Ascending aorta (tissue), 2 donors: ENCODE data around the gene SLC4A8. TPM values are rescaled to one million over a fixed set of nuclear protein-coding genes. Genes with fewer than 3 reads are reported as not detected.

Source experiments
- DNase-seq, 2 donors: peaks; one replicate each; pipeline ENCODE4 v3.0.0-alpha.2; 2019; ENCODE audit warnings: low spot score in 2 of 2
- H3K27ac ChIP-seq, 2 donors: fragments of 200-600 bp; sonication (generic); one replicate each; pipeline ENCODE4 v1.5.1; 2016 to 2017; ENCODE audit warnings: mild to moderate bottlenecking in 1 of 2
- H3K27me3 ChIP-seq: fragments of 200-600 bp; sonication (generic); one replicate; pipeline ENCODE4 v1.5.1; 2017
- H3K36me3 ChIP-seq, 2 donors: fragments of 200-600 bp; sonication (generic); one replicate each; pipeline ENCODE4 v1.5.1; 2016
- H3K4me1 ChIP-seq, 2 donors: fragments of 200-600 bp; sonication (generic); one replicate each; pipeline ENCODE4 v1.5.1; 2016 to 2017; ENCODE audit warnings: mild to moderate bottlenecking in 1 of 2
- H3K4me3 ChIP-seq, 2 donors: fragments of 200-600 bp; sonication (generic); one replicate each; pipeline ENCODE4 v1.5.1; 2016 to 2017; ENCODE audit warnings: mild to moderate bottlenecking in 1 of 2
- H3K9me3 ChIP-seq, 2 donors: fragments of 200-600 bp; sonication (generic); one replicate each; pipeline ENCODE4 v1.5.1; 2016
- CTCF ChIP-seq, 3 experiments: fragments of 200-600 bp in 2 of 3; fragments of 450-650 bp in 1 of 3; sonication (generic) in 2 of 3; IDR thresholded peaks; one replicate each; pipeline ENCODE4 v1.5.1; 2016 to 2019; ENCODE audit warnings: antibody characterized with exemption in 3 of 3, mild to moderate bottlenecking in 1 of 3, moderate library complexity in 1 of 3
- intact Hi-C: fragments of 100-400 bp; cut with DNase I; formaldehyde crosslinking; loops from one replicate; pipeline ENCODE4 v1.15.1; 2023
- total RNA-seq: library from RNA; depleted of rRNA; stranded (reverse); fragments of >200 nt; gene quantifications from one replicate; pipeline ENCODE4 v1.1.0, GENCODE V29; 2016

The SLC4A8 gene
- total RNA-seq: not detected

DNA sequence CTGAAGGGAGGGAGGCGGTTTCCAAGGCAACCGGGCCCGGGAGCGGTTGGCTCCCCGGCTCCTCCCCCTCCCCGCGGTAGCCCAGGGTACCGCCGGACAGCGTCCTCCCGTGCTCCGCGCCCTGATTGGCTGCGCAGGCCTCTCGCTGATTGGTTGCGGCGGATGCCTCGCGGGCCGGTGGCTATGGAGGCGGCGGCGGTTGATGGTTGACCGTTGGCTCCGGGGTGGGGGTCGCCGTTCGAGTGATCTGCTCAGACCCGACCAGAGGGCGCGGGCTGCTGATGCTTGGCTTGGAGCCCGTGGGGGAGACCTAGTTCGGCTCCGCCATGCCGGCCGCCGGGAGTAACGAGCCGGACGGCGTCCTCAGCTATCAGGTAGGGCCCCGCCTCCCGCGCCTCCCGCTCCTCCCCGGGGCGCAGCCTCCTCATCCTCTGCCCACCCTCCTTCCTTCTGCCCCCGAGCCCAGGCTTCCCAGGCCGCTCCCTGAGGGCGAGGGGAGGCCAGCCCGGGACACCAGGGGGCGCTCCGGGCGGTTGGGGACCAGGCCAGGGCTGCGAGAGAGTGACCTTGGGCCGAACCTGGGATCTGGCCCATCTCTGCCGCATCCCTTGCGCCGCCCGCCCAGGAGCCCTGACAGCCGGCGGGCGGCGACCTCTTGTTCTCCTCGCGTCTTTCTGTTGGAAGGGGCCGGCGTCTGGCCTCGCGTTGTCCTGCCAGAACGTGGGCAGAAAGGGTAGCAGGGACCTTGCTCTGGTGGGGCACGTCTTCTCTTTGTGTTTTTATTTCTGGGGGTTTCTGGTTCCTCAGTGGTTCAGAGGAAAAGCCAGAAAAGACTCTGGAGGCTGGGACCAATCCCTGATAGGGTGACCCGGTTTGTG, at the start of gene SLC4A8:
TSS of gene SLC4A8 (plus strand) at position 170 of the 878 bp plus-strand sequence. CDS start at position 327, 157 bp downstream.
- no peaks in the 10 kb centered on the region for H3K27me3 ChIP-seq
- TF ChIP-seq CTCF (IDR thresholded peaks at IDR 0.05): peak; percentile 59 to 78 (median 62)
- H3K4me3 ChIP-seq: peak within 1 kb of the TSS; percentile 55 to 78
- H3K4me1 ChIP-seq: peaks cover 5 to 8% of the 10 kb centered on the region in 2 donors
- DNase-seq: peak; percentile 31 to 84
- H3K27ac ChIP-seq: no peak within 1 kb of the TSS
- no peaks in the 10 kb centered on the region for H3K36me3 ChIP-seq
- H3K9me3 ChIP-seq: no peaks in the 10 kb centered on the region
- intact Hi-C loops: loop anchor here (10.0 kb wide), 1 partner anchor 390 kb away; a partner anchor contains a TSS

GRCh38 chr12:51374856-51375255, 49.8 kb upstream of the SLC4A8 start:
- intact Hi-C loops: no loop called here
- no peak overlapping the region for H3K27ac ChIP-seq
- no peaks in the 10 kb centered on the region for H3K9me3 ChIP-seq
- no peaks in the 10 kb centered on the region for H3K36me3 ChIP-seq
- H3K4me3 ChIP-seq: no peak overlapping the region
- DNase-seq: no peak
- peaks cover 0 to 5% of the 10 kb centered on the region in 2 donors for H3K4me1 ChIP-seq
- H3K27me3 ChIP-seq: no peaks in the 10 kb centered on the region
- TF ChIP-seq CTCF (IDR thresholded peaks at IDR 0.05): no peak

DNA sequence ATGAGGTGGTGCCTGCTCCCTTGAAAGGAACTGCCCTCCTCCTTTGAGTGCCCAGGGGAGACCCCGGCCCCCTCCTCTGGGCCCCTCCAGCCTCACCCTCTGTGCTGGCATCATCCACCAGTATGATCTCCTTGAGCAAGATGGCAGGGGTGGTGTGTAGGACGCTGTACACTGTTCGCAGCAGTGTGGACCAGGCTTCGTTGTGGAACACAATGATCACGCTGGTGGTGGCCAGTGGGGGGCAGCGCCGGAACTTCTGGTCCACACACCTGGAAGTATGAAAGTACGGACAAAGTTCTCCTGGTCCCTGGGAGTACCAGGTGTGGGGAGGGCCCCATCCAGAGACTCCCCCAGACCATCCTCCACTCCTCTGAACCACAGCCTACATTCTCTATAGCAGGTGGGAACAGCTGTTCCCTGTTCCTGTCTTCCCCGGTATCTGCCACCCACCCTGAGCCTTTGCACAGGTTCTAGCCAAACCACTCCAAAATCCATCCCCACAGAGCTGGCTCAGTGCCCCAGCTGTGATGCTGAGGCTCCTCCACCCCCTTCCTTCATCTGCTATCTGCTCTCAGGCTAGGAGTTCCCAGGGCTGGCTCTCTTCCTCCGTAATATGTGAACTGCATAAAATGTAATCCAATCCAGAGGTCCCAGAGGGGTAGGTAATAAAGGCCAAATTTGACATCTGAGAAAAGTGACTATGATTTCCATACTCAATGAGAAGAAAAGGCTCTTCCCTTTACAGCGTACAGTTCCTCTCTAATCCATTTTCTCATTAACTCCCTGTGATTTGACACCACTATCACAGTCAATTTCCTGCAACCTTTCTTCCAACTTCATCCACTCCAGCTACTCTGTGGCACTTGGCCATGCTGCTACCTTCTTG, 47.3 kb upstream of the SLC4A8 start:
- no peaks in the 10 kb centered on the region for H3K36me3 ChIP-seq
- H3K4me1 ChIP-seq: no peaks in the 10 kb centered on the region
- no peaks in the 10 kb centered on the region for H3K9me3 ChIP-seq
- H3K27ac ChIP-seq: no peak overlapping the region
- TF ChIP-seq CTCF (IDR thresholded peaks at IDR 0.05): no peak
- intact Hi-C loops: no loop called here
- DNase-seq: no peak
- no peaks in the 10 kb centered on the region for H3K27me3 ChIP-seq
- no peak overlapping the region for H3K4me3 ChIP-seq

DNA sequence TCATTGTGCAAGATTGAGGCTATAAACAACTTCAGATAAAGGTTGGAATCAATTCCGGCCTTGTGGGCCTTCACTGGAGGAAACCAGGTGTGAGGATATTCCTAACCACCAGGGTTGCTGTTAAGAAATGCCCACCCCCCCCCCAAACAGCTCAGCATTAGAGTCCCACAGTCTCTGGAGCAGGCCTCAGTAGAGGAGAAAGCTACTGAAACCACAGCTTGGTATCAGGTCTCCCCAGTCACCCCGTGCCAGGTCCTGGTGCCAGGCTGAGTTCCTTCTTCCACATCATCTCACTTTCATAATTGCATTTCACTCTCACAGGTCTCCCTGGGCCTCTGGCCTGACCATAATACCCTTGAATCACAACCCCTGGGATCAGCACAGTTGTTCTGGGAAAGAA, 45.9 kb upstream of the SLC4A8 start:
- intact Hi-C loops: no loop called here
- no peak for DNase-seq
- Histone ChIP-seq H3K9me3 (no peaks in the 10 kb centered on the region), H3K4me1 (no peaks in the 10 kb centered on the region), H3K27ac (no peak overlapping the region), H3K4me3 (no peak overlapping the region), H3K36me3 (no peaks in the 10 kb centered on the region), H3K27me3 (no peaks in the 10 kb centered on the region)
- no peak for TF ChIP-seq CTCF (IDR thresholded peaks at IDR 0.05)

- no peak for DNase-seq
- no peak for TF ChIP-seq CTCF (IDR thresholded peaks at IDR 0.05)
- no peaks in the 10 kb centered on the region for H3K4me1 ChIP-seq
- no peaks in the 10 kb centered on the region for H3K27me3 ChIP-seq
- no peak overlapping the region for H3K27ac ChIP-seq
- no peaks in the 10 kb centered on the region for H3K9me3 ChIP-seq
- H3K4me3 ChIP-seq: no peak overlapping the region
- intact Hi-C loops: no loop called here
- H3K36me3 ChIP-seq: no peaks in the 10 kb centered on the region
These were observed 45.1 kb upstream of the SLC4A8 start for GRCh38 chr12:51379571-51379970.
